Middle frontal gyrus (tissue), 1 donor: ENCODE measurements around the gene CACNB1.

Source experiments
- DNase-seq: peaks from one replicate; pipeline ENCODE4 v3.0.0-alpha.2; 2015; ENCODE audit warnings: low spot score; ENCODE audit errors: extremely low spot score

The CACNB1 gene

GRCh38 chr17:39126436-39126835 lies 71.0 kb downstream of the CACNB1 start:
- DNase-seq: no peak

- DNase-seq: no peak
Observed at GRCh38 chr17:39125143-39125875, 72.2 kb downstream of the CACNB1 start.

GRCh38 chr17:39123627-39124026 lies 73.8 kb downstream of the CACNB1 start:
- no peak for DNase-seq
